ENCODE measurements around the gene PTPRR.

DNA sequence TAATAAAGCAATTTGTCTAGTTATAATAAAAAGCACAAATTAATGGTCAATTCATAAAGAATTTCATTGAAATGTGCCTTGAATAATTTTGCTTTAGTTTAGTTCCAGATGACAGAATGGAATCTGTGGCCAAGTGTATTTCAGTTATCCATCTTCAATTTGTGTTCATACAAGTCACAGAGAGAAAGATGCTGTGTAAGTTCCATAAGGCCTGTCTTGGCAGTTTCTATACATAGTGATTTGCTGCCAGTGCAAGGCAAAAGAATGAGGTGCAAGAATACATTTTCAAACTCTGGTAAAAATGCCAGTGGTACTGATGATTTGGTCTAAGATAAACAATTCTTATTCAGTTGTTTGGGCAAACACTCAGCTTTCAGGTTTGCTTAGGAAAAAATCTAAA, 149.0 kb downstream of the PTPRR start:
- TF ChIP-seq CTCF (IDR thresholded peaks at IDR 0.05): no peak
- no peak for TF ChIP-seq POLR2A (IDR thresholded peaks at IDR 0.05)

All from heart left ventricle (tissue), 13 donors.